Stimulated activated effector memory CD8-positive, alpha-beta T cell treated with anti-CD3 and anti-CD28 coated beads, Interleukin-12 subunit alpha, Interleukin-12 subunit beta, amount 100 ng/mL, for 72 hours (primary cell): ENCODE results near the gene PLEKHO2.
"Not testable (repeated sequence)": the region's sequence is repeated elsewhere in the genome, so short reads cannot be mapped to it uniquely, and the experiment has no call there.

Source experiments
- ATAC-seq: fragments of 150-1000 bp; cut with Tn5 transposase; 2 replicates; pipeline ENCODE4 v1.10.0; 2021
- DNase-seq, 2 donors: peaks; one replicate each; pipeline ENCODE4 v3.0.0; 2021 to 2022; ENCODE audit warnings: low spot score in 2 of 2
- H3K27ac Mint-ChIP-seq: one replicate; pipeline ENCODE4 v1.8.0; 2022; ENCODE audit warnings: mild to moderate bottlenecking, mixed read lengths
- H3K36me3 Mint-ChIP-seq: one replicate; pipeline ENCODE4 v1.8.0; 2022; ENCODE audit warnings: mild to moderate bottlenecking, mixed read lengths
- H3K4me1 Mint-ChIP-seq: one replicate; pipeline ENCODE4 v1.8.0; 2022; ENCODE audit warnings: mixed read lengths
- H3K4me3 Mint-ChIP-seq: one replicate; pipeline ENCODE4 v1.8.0; 2022; ENCODE audit warnings: mild to moderate bottlenecking, mixed read lengths
- H3K9me3 Mint-ChIP-seq: one replicate; pipeline ENCODE4 v1.8.0; 2022; ENCODE audit warnings: mixed read lengths

The PLEKHO2 gene

GRCh38 chr15:64810497-64811326 is 31.0 kb upstream of the PLEKHO2 start:
- no peaks in the 10 kb centered on the region for H3K9me3 Mint-ChIP-seq
- ATAC-seq (no peak), DNase-seq (no peak)
- no peaks in the 10 kb centered on the region for H3K36me3 Mint-ChIP-seq
- no peak overlapping the region for H3K4me3 Mint-ChIP-seq
- no peaks in the 10 kb centered on the region for H3K4me1 Mint-ChIP-seq
- no peak overlapping the region for H3K27ac Mint-ChIP-seq

GRCh38 chr15:64813075-64813474 is 28.6 kb upstream of the PLEKHO2 start:
- Mint-ChIP-seq H3K27ac (peak overlapping the region; percentile 52), H3K4me1 (no peaks in the 10 kb centered on the region), H3K36me3 (peaks cover 5% of the 10 kb centered on the region), H3K9me3 (no peaks in the 10 kb centered on the region), H3K4me3 (no peak overlapping the region)
- ATAC-seq: peak; percentile 11
- no peak for DNase-seq

- H3K27ac Mint-ChIP-seq, H3K4me1 Mint-ChIP-seq, DNase-seq, ATAC-seq, H3K36me3 Mint-ChIP-seq, H3K4me3 Mint-ChIP-seq, H3K9me3 Mint-ChIP-seq: not testable (repeated sequence)
Measured at GRCh38 chr15:64814283-64814682, 27.4 kb upstream of the PLEKHO2 start.

- H3K4me1 Mint-ChIP-seq, H3K36me3 Mint-ChIP-seq, ATAC-seq, H3K9me3 Mint-ChIP-seq, DNase-seq, H3K4me3 Mint-ChIP-seq, H3K27ac Mint-ChIP-seq: not testable (repeated sequence)
Measured at GRCh38 chr15:64814965-64815364, 26.8 kb upstream of the PLEKHO2 start.

- Mint-ChIP-seq H3K9me3 (no peaks in the 10 kb centered on the region), H3K4me1 (no peaks in the 10 kb centered on the region), H3K36me3 (peaks cover 11% of the 10 kb centered on the region), H3K4me3 (no peak overlapping the region), H3K27ac (no peak overlapping the region)
- ATAC-seq (no peak), DNase-seq (no peak)
Measured at GRCh38 chr15:64816452-64816851, 25.3 kb upstream of the PLEKHO2 start.

- Mint-ChIP-seq H3K9me3 (no peaks in the 10 kb centered on the region), H3K36me3 (peaks cover 13% of the 10 kb centered on the region), H3K27ac (peak overlapping the region; percentile 76), H3K4me1 (peaks cover 39% of the 10 kb centered on the region), H3K4me3 (peak overlapping the region; percentile 84)
- DNase-seq: no peak
- ATAC-seq: peak; percentile 1
Measured at GRCh38 chr15:64824929-64825430, 16.7 kb upstream of the PLEKHO2 start.

- H3K9me3 Mint-ChIP-seq: no peaks in the 10 kb centered on the region
- ATAC-seq (peak; percentile 94), DNase-seq (peak; percentile 63 to 90)
- H3K4me1 Mint-ChIP-seq: peaks cover 41% of the 10 kb centered on the region
- H3K36me3 Mint-ChIP-seq: peaks cover 10% of the 10 kb centered on the region
- H3K27ac Mint-ChIP-seq: peak within 1 kb of the TSS; percentile 76
- peak within 1 kb of the TSS; percentile 84 for H3K4me3 Mint-ChIP-seq
Measured at GRCh38 chr15:64825431-64826294, 16.1 kb upstream of the PLEKHO2 start, which contains the start of gene PIF1. TSS of gene PIF1 (minus strand) at chr15:64825647. CDS start at chr15:64824335, 1,312 bp downstream.

- no peak for DNase-seq
- Mint-ChIP-seq H3K9me3 (no peaks in the 10 kb centered on the region), H3K36me3 (no peaks in the 10 kb centered on the region), H3K4me3 (no peak overlapping the region), H3K27ac (no peak overlapping the region), H3K4me1 (peaks cover 27% of the 10 kb centered on the region)
- ATAC-seq: no peak
Measured at GRCh38 chr15:64828985-64829384, 12.7 kb upstream of the PLEKHO2 start.

GRCh38 chr15:64833690-64834089 is 8.0 kb upstream of the PLEKHO2 start:
- DNase-seq: no peak
- no peaks in the 10 kb centered on the region for H3K9me3 Mint-ChIP-seq
- no peak overlapping the region for H3K4me3 Mint-ChIP-seq
- H3K27ac Mint-ChIP-seq: no peak overlapping the region
- H3K36me3 Mint-ChIP-seq: no peaks in the 10 kb centered on the region
- H3K4me1 Mint-ChIP-seq: peaks cover 38% of the 10 kb centered on the region
- no peak for ATAC-seq

GRCh38 chr15:64836023-64836536 is 5.6 kb upstream of the PLEKHO2 start:
- peak overlapping the region; percentile 58 for H3K4me3 Mint-ChIP-seq
- peaks cover 51% of the 10 kb centered on the region for H3K4me1 Mint-ChIP-seq
- DNase-seq (no peak), ATAC-seq (no peak)
- peak overlapping the region; percentile 60 for H3K27ac Mint-ChIP-seq
- H3K36me3 Mint-ChIP-seq: no peaks in the 10 kb centered on the region
- H3K9me3 Mint-ChIP-seq: no peaks in the 10 kb centered on the region

- Mint-ChIP-seq H3K4me1 (peaks cover 55% of the 10 kb centered on the region), H3K4me3 (no peak overlapping the region), H3K36me3 (peaks cover 6% of the 10 kb centered on the region), H3K27ac (peak overlapping the region; percentile 15), H3K9me3 (no peaks in the 10 kb centered on the region)
- ATAC-seq: peak; percentile 50
- DNase-seq: no peak
Measured at GRCh38 chr15:64837502-64837901, 4.2 kb upstream of the PLEKHO2 start.

- ATAC-seq (no peak), DNase-seq (no peak)
- Mint-ChIP-seq H3K27ac (peak overlapping the region; percentile 88), H3K9me3 (no peaks in the 10 kb centered on the region), H3K4me3 (peak overlapping the region; percentile 83), H3K36me3 (peaks cover 34% of the 10 kb centered on the region), H3K4me1 (peaks cover 82% of the 10 kb centered on the region)
Measured at GRCh38 chr15:64841060-64841343, 713 bp upstream of the PLEKHO2 start.

- Mint-ChIP-seq H3K36me3 (peaks cover 34% of the 10 kb centered on the region), H3K4me3 (peak overlapping the region; percentile 83), H3K27ac (peak overlapping the region; percentile 88), H3K9me3 (no peaks in the 10 kb centered on the region), H3K4me1 (peaks cover 81% of the 10 kb centered on the region)
- no peak for ATAC-seq
- DNase-seq: peak in 1 of 2 donors; percentile 63
Measured at GRCh38 chr15:64842096-64842939, 603 bp downstream of the PLEKHO2 start.

GRCh38 chr15:64842986-64843561 is 1.4 kb downstream of the PLEKHO2 start:
- H3K27ac Mint-ChIP-seq: peak overlapping the region; percentile 88
- ATAC-seq (no peak), DNase-seq (no peak)
- H3K4me1 Mint-ChIP-seq: peaks cover 81% of the 10 kb centered on the region
- H3K4me3 Mint-ChIP-seq: peak overlapping the region; percentile 83
- no peaks in the 10 kb centered on the region for H3K9me3 Mint-ChIP-seq
- H3K36me3 Mint-ChIP-seq: peaks cover 37% of the 10 kb centered on the region
